ENCODE data around the gene AK5. TPM values are rescaled to one million over a fixed set of nuclear protein-coding genes. Genes with fewer than 3 reads are reported as not detected.

The AK5 gene
- total RNA-seq, 1 donor from 2014 or later: 1.8 TPM

DNA sequence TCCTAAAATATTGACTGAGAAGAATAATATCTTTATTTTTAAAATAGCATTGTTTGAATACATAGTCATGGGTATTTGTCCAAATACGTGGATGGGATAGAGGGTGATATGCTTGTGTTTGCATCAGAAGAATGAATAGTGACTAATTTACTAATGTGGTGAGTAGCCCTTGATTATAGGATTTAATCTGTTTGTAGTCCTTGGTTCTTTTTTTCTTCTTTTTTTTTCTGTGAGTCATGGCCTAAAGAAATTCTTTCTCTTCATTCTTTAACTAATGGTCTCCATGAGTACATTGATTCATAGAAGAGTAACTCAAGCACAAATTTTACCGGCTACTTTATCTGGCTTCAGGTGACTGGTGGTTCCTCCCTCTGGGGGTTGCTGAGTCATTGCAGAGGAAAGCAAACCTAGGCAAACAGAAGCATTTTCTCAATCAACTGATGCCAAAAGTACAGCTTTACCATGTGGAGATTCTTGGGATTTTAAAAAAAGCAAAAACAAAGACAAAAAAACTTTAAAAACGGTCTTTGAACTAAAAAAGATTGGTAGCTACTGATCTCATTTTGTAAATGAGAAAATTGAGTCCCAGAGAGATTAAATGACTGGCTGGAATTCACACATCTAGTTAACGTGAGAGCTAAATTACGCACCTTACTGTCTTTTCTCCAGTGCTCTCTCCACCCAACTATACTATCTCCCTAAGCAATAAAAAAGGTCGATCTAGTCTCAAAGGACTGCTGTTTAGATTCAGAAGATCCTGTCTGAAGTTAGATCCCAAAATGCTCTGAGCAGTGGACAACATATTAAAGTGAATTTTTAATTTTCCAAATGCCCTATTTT lies 40.5 kb downstream of the AK5 start:
- Histone ChIP-seq H3K27me3 (ENCODE audit: control insufficient read depth, insufficient read depth, low read length) (no peaks in the 10 kb centered on the region), H3K4me3 (ENCODE audit: low read depth, low read length) (no peak overlapping the region), H3K36me3 (ENCODE audit: control insufficient read depth, insufficient read depth, low read length) (no peaks in the 10 kb centered on the region)
- peak; percentile 95 for DNase-seq (ENCODE audit: low read depth)
- TF ChIP-seq, protein P1, sequence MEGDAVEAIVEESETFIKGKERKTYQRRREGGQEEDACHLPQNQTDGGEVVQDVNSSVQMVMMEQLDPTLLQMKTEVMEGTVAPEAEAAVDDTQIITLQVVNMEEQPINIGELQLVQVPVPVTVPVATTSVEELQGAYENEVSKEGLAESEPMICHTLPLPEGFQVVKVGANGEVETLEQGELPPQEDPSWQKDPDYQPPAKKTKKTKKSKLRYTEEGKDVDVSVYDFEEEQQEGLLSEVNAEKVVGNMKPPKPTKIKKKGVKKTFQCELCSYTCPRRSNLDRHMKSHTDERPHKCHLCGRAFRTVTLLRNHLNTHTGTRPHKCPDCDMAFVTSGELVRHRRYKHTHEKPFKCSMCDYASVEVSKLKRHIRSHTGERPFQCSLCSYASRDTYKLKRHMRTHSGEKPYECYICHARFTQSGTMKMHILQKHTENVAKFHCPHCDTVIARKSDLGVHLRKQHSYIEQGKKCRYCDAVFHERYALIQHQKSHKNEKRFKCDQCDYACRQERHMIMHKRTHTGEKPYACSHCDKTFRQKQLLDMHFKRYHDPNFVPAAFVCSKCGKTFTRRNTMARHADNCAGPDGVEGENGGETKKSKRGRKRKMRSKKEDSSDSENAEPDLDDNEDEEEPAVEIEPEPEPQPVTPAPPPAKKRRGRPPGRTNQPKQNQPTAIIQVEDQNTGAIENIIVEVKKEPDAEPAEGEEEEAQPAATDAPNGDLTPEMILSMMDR (IDR thresholded peaks at IDR 0.05; ENCODE audit: insufficient read depth, low read length, poor library complexity, severe bottlenecking): no peak

DNA sequence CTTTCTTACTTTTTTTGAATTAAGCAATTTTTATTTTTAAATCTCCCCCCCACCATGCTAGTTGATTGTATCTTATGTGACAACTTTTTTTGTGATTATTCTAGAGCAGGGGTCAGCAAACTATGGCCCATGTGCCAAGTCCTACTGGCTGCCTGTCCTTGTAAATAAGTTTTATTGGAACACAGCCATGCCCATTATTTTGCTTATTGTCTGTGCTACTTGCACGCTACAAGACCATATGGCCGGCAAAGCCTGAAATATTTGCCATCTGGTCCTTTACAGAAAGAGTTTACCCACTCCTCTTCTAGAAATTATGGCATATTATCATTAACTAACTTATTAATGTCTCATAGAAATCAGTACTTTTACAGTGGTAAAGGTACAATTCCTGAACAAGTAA lies 51.7 kb downstream of the AK5 start:
- Histone ChIP-seq H3K36me3 (ENCODE audit: control insufficient read depth, insufficient read depth, low read length) (no peaks in the 10 kb centered on the region), H3K27me3 (ENCODE audit: control insufficient read depth, insufficient read depth, low read length) (no peaks in the 10 kb centered on the region)
- TF ChIP-seq, protein P1 (IDR thresholded peaks at IDR 0.05; ENCODE audit: insufficient read depth, low read length, poor library complexity, severe bottlenecking): no peak

DNA sequence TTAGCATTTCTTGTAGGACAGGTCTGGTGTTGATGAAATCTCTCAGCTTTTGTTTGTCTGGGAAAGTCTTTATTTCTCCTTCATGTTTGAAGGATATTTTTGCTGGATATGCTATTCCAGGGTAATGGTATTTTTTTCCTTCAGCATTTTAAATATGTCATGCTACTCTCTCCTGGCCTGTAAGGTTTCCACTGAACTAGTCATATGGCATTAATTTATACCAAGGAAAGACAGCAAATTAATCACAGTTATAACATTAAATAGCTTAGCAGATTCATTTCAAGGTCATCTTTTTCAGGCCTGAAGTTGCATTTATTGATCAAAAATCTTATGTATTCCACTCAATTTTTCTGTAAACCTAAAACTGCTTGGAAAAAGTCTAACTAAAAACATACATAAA lies 54.9 kb downstream of the AK5 start:
- Histone ChIP-seq H3K27me3 (ENCODE audit: control insufficient read depth, insufficient read depth, low read length) (no peaks in the 10 kb centered on the region), H3K4me3 (ENCODE audit: low read depth, low read length) (no peak overlapping the region), H3K36me3 (ENCODE audit: control insufficient read depth, insufficient read depth, low read length) (no peaks in the 10 kb centered on the region)
- no peak for DNase-seq (ENCODE audit: low read depth)
- TF ChIP-seq, protein P1 (IDR thresholded peaks at IDR 0.05; ENCODE audit: insufficient read depth, low read length, poor library complexity, severe bottlenecking): no peak

More for the DNA sequence above, 51.7 kb downstream of the AK5 start:
- no peak for DNase-seq (ENCODE audit: low read depth)
- H3K4me3 ChIP-seq (ENCODE audit: low read depth, low read length): no peak overlapping the region

DNA sequence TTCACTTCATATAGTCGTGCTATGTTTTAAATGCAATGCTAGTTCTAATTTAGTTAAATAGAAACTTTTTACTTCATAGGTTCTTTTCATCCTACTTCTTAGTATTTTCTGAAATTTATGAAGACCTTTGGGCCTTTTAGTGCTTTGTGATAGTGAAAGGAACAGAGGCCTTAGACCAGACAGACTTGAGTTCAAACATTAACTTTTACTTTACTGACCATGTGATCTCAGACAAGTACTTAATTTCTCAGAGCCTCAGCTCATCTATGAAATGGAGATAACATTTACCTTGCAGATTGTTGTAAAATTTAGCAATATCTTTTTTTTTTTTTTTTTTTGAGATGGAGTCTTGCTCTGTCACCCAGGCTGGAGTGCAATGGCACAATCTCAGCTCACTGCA lies 57.5 kb downstream of the AK5 start:
- Histone ChIP-seq H3K27me3 (ENCODE audit: control insufficient read depth, insufficient read depth, low read length) (no peaks in the 10 kb centered on the region), H3K4me3 (ENCODE audit: low read depth, low read length) (no peak overlapping the region), H3K36me3 (ENCODE audit: control insufficient read depth, insufficient read depth, low read length) (no peaks in the 10 kb centered on the region)
- DNase-seq (ENCODE audit: low read depth): no peak
- TF ChIP-seq, protein P1 (IDR thresholded peaks at IDR 0.05; ENCODE audit: insufficient read depth, low read length, poor library complexity, severe bottlenecking): no peak

DNA sequence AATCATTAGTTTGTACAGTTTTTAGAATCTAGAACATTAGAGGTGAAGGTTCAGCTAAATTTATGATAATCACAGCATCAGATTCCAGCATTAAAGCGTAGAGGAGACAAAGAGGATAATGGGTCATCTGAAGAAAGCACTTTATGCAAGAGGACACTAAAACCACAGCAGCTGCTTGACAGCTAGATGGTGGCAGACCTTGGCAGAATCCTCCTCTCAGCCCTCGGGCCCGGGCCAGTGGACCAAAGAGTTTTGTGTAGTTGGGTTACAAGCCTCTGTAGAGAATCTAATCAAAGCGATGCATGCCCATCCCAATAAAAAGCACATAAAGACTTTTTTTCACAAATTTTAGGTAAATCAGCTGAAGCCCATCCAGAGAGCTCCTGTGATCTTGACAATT lies 59.4 kb downstream of the AK5 start:
- Histone ChIP-seq H3K4me3 (ENCODE audit: low read depth, low read length) (no peak overlapping the region), H3K36me3 (ENCODE audit: control insufficient read depth, insufficient read depth, low read length) (no peaks in the 10 kb centered on the region), H3K27me3 (ENCODE audit: control insufficient read depth, insufficient read depth, low read length) (no peaks in the 10 kb centered on the region)
- TF ChIP-seq, protein P1 (IDR thresholded peaks at IDR 0.05; ENCODE audit: insufficient read depth, low read length, poor library complexity, severe bottlenecking): no peak
- DNase-seq (ENCODE audit: low read depth): no peak

DNA sequence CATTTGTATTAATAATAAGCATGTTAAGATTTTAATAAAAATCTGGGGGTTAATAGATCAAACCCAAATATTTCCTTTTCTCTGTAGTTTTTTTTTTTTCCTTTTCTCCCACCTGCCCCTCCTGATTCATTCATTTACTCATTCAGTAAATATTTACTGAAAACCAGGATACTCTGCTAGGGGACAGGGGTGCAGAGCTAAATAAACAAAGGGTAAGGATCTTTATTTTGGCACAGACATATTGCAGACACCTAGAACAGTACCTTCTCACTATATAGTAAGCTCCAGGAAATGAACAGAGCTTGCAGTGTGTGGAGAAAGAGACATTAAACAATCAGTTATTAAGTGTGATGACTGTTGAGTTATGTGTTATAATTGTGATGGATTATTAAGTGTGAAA lies 60.9 kb downstream of the AK5 start:
- Histone ChIP-seq H3K4me3 (ENCODE audit: low read depth, low read length) (no peak overlapping the region), H3K27me3 (ENCODE audit: control insufficient read depth, insufficient read depth, low read length) (no peaks in the 10 kb centered on the region), H3K36me3 (ENCODE audit: control insufficient read depth, insufficient read depth, low read length) (no peaks in the 10 kb centered on the region)
- DNase-seq (ENCODE audit: low read depth): no peak
- TF ChIP-seq, protein P1 (IDR thresholded peaks at IDR 0.05; ENCODE audit: insufficient read depth, low read length, poor library complexity, severe bottlenecking): no peak

Data from kidney epithelial cell (primary cell).